ENCODE data around the gene FHOD3. TPM values are rescaled to one million over a fixed set of nuclear protein-coding genes. Genes with fewer than 3 reads are reported as not detected.

Gene FHOD3
- total and polyA plus RNA-seq, 2 of the 13 experiments (the other 11 are each of a cell fraction or from before 2014, with no cell fraction given), result 0.07 TPM; not detected in 1

GRCh38 chr18:36279001-36279400, 18.5 kb upstream of the FHOD3 start:
- Histone ChIP-seq H3K4me3 (replicated peaks in 1 of 3; ENCODE audit: insufficient read depth in 1 of 3, low read depth in 2 of 3, low read length in 3 of 3) (no peak overlapping the region), H3K79me2 (ENCODE audit: insufficient read depth, low read length) (no peaks in the 10 kb centered on the region), H3K4me1 (ENCODE audit: insufficient read depth, low read length) (0 out of 2 replicates have a peak, but pooled peaks cover under 1% of the 10 kb centered on the region), H3K36me3 (replicated peaks in 1 of 2; ENCODE audit: control insufficient read depth in 1 of 2, insufficient read depth in 2 of 2, low read length in 2 of 2) (no peaks in the 10 kb centered on the region), H3K9me3 (ENCODE audit: low read length) (no peaks in the 10 kb centered on the region), H2AFZ (ENCODE audit: low read length) (no peak overlapping the region), H3K4me2 (ENCODE audit: low read depth, low read length) (no peak overlapping the region), H3K27ac (ENCODE audit: extremely low read length, insufficient read depth, low read length) (no peak overlapping the region), H3K9ac (ENCODE audit: insufficient read depth, low read depth, low read length) (no peak overlapping the region), H3K27me3 (ENCODE audit: control insufficient read depth in 1 of 2, insufficient read depth in 2 of 2, low read length in 2 of 2) (no peaks in the 10 kb centered on the region), H4K20me1 (ENCODE audit: insufficient read depth, low read length) (no peaks in the 10 kb centered on the region)
- FAIRE-seq (no peak), ATAC-seq (no peak), DNase-seq (ENCODE audit: low spot score) (no peak)
- intact Hi-C loops (cut with micrococcal nuclease; ENCODE audit: unreplicated experiment) (loop anchor here (2.0 kb wide), 1 partner anchor 260 kb away; no protein-coding TSS in a partner anchor), in situ Hi-C loops (cut with HindIII; ENCODE audit: extremely low pct_ligation_motif_present, low pct_unique_long_range_greater_than_20kb) (no loop called here)
- no peak for TF ChIP-seq SNAPC4 (CRISPR knock-in tag; IDR thresholded peaks at IDR 0.05)
- TF ChIP-seq ZNF382 (CRISPR knock-in tag; IDR thresholded peaks at IDR 0.05; ENCODE audit: borderline replicate concordance), result no peak
- no peak for TF ChIP-seq PHF20 (CRISPR knock-in tag; IDR thresholded peaks at IDR 0.05)
- no peak for TF ChIP-seq CREBL2 (CRISPR knock-in tag; IDR thresholded peaks at IDR 0.05; ENCODE audit: borderline replicate concordance)
- TF ChIP-seq EZH2 (conservative IDR thresholded peaks at IDR 0.05; ENCODE audit: low read depth, low read length), result no peak
- no peak for TF ChIP-seq ZNF670 (CRISPR knock-in tag; IDR thresholded peaks at IDR 0.05; ENCODE audit: borderline replicate concordance)
- no TSS peak for BruUV-seq (replicated peaks)
- 33% methylated on average over 3 of the region's 3 CpGs for WGBS (ENCODE audit: low lambda C conversion rate)
- POLR2A ChIA-PET, result no interaction called here
- CTCF ChIA-PET (ENCODE audit: low intra/inter-chr PET ratio, low total read pairs), result no interaction called here

Data from HepG2 (cell line).